OCI-M2 (cell line): Measurements from ENCODE around the gene CSF1R.
"Not testable (repeated sequence)": the region's sequence is repeated elsewhere in the genome, so short reads cannot be mapped to it uniquely, and the experiment has no call there.

Experiments
- DNase-seq: peaks from one replicate; lab custom pipeline; 2025; ENCODE audit not compliant: unreplicated experiment; lab: John Stamatoyannopoulos, UW

The CSF1R gene

DNA sequence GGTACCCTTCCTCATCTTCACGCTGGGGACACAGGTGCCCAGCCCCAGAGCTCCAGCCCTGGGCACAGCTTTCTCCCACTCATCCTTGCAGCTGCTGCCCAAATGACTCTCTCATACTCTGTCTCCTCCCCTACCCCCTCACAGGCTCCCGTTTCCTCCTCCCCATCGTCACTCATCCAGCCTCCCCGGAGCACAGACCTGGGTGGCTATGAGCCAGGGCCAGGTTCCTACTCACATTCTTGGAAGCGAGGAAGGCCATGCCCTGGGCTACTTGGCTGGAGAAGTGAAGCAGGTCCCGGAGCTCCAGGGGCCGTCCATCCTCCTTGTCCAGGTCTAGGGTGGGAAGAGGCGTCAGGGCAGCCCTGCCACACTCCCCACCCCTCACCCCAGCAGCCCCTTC, 29.3 kb downstream of the CSF1R start:
- no peak for DNase-seq

DNA sequence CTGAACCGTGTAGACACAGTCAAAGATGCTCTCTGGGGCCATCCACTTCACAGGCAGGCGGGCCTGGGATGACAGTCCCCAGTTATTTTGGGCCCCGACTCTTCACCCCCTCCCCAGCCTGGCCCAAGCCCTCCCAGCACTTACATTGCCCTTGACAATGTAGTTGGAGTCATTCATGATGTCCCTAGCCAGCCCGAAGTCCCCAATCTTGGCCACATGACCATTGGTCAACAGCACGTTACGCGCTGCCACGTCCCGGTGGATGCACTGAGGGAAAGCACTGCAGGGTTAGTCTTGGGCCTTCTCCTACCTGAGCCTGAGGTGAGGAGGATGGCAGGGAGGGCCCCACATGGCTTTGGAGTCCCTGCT, 30.3 kb downstream of the CSF1R start:
- DNase-seq, result no peak

DNA sequence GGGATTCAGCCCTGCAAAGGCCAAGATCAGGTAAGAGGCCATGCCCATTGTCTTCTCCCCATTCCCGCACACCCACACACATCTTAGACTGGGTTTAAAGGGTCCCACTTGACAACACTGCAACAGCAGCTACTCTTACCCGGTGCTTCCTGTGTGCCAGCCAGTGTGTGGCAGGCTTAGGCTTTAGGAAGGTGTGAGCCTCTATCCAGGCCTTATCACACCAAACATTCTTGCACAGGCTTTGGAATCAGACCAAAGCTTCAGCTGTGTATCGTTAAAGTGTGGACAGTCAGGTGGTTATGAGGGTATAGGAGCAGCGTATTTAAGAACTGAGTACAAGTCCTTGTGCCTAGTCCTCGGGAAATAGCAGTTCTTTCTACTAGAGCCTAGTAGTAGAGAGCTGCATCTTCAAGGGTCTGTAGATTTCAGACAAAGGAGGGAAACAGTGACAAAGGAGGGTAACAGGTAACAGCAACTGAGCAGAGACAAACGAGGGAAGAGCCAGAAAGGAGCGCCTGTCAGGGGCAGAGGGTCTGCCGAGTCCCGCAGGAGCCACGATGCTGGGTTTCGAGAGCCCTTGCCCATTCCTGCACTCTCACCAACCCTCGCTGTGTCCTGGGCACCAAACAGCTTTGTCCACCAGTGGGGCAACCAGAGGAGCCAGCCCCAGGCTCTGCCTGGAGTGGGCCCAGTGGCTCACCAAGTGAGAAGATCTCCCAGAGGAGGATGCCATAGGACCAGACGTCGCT, 30.9 kb downstream of the CSF1R start:
- no peak for DNase-seq

DNA sequence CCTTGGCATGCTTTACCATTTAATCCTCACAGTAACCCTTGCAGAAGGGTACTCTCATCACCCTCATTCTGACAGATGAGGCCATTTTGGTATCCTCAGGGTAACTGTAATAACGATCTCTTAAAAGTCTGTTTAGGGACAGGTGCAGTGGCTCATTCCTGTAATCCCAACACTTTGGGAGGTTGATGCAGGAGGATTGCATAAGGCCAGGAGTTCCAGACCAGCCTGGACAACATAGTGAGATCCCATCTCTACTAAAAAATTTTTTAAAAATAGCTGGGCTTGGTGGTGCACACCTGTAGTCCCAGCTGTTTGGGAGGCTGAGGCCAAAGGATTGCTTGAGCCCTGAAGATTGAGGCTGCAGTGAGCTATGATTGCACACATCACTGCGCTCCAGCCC, 31.8 kb downstream of the CSF1R start:
- no peak for DNase-seq

GRCh38 chr5:150053713-150054392, 32.5 kb downstream of the CSF1R start:
- no peak for DNase-seq

DNA sequence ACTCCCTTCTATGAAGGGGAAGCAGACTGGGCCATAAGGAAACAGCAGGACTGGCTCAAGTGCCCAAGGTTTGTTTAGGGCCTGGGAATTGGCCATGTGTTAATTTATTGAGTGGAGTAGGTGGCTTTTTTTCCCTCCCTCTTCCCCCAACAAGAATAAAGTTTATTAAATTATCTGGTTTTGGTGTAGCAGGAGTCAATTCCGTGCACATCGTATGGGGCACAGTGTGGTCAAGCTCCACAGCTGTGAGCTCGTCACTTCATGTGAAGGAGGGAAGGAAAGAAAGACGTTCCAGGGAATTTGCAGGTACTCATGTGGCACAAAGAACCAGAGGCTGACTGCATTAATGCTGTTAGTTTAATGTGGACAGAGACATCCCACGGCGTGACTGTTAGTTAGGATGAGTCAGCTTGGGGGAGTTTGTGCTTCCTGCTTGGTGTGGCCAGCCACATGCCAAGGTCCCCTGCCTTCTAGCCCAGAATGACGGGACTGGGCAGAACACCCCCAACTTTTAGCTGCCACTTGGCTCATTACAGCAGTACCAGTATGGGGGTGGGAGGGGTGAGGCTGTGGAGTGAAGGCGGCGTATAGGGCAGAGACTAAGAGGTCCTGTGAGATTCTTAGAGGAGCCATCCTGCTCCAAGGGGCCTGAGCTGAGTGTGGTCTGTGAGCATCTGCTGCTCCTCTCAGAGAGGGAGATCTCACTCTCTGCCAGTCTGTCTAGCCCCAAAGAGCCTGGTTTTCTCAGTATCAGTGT, 33.2 kb downstream of the CSF1R start:
- DNase-seq, result no peak

DNA sequence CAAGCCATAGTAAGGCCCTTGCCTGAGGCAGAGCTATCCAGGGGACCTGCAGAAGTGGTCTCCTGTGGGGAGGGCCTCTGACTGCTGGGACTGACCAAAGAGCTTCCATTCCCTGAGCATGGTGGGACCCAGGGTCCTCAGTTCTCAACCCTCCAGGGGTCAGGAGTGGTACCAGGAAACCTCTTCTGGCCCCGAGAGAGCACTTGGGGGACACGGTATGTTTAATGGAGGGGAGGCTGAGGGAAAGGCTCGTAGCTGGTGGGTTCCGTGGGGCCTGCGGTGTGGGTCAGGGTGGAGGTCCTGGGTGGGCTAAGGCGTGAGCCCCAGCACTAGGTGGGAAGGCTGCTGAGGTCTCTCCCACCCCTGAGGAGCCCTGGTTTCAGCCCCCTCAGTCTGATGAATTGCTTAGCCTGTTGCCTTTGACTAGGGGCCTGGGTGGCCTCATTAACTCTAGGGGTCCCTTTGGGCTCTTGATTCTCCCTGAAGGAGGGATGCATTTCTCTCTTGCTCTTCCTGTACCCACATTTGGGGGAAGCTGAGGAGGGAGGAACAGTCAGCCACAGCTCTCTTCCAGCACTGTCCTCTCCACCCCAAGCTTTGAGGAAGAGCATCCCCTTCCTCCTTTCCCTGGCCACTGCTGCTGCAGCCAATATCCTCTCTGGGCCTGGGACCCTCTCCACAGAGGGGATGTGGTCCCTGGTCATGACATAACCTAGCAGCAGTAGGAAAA, 34.0 kb downstream of the CSF1R start:
- DNase-seq, result no peak

GRCh38 chr5:150051657-150052195, 34.6 kb downstream of the CSF1R start:
- no peak for DNase-seq

- DNase-seq, result not testable (repeated sequence)
Observed at GRCh38 chr5:150050172-150050811, 36.1 kb downstream of the CSF1R start.

DNA sequence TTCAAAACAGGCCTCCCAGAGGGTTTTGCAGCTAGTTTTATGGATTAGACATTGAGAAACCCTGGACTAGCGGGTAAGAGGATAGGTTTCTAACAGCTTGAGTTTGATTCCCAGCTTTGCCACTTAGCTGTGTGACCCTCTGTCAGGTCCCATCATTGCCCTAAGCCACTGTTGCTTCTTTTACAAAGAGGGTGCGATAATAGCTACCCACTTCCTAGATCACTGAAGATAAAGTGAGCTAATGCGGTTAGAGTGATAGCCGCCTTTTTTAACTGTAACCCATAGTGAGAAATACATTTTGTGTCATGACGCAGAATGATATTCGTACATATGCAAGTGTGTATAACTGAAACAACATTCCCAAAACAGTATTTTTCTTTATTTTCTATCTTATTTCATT, 40.3 kb downstream of the CSF1R start:
- DNase-seq, result no peak

- DNase-seq, result no peak
Observed at GRCh38 chr5:150045549-150045948, 40.8 kb downstream of the CSF1R start.

DNA sequence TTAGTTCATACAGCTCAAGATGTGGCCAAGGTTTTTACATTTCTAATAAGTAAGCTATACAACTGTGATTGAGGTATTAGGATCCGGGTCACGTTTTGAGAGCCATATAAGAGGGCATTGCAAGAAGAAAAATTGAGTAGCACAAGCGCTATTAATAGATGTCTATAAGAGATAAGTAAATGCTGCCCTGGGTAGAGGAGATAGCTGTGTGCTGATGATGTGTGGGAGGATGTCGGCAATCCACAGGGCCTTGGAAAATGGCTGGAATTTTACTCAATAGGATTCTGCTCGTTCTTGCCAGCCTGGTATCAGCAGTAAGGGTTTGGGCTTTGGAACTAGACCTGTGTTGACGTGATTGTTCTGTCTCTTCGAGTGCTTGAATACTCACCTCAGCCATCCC, 41.6 kb downstream of the CSF1R start:
- DNase-seq, result no peak

- DNase-seq, result no peak
Observed at GRCh38 chr5:150044329-150044681, 42.0 kb downstream of the CSF1R start.

DNA sequence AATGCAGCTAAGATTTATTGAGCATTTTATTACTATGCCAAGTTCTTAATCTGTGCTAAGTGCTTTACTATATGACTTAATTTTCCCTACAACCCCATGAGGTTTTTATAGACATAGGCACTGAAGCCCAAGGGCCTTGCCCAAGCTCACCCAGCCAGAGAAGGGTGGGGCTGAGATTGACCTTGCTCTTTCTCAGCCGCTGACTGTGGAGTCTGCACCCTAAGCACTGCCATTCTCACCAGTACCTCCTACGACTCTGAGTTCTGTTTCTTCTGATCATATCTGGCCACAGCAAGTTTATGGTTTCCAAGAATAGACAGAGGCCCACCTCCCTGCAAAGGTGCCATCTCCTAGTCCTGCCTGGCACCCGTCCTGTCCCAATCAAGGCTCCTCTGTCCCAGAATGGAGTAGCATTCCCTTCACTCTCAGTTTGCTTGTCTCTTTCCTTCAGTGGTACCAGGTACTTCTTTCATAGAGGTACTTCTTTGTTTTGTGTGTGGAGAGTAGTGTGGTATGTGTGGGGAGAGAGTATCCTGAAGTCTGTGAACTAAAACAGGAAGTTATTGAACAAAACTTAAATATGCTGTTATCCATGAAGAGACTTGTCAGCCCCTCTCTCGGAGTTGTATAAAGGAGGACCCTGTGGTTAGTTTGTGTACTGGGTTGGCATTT, 42.6 kb downstream of the CSF1R start:
- no peak for DNase-seq

DNA sequence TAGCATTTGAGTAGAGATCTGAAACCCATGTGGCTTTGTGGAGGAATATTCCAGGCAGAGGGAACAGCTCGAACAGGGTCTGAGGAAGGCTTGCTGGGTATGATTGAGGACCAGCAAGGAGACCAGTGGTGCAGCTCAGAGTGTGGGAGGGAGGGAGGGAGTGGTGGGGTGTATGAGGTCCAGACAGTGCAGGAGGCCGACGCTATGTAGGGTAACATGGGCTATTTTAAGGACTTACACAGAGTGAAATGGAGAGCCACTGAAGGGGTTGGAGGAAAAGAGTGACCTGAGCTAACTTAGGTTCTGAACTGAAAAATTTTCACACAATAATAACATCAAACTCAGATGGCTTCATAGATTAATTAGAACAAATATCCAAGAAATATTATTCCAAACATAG, 43.9 kb downstream of the CSF1R start:
- DNase-seq, result no peak

DNA sequence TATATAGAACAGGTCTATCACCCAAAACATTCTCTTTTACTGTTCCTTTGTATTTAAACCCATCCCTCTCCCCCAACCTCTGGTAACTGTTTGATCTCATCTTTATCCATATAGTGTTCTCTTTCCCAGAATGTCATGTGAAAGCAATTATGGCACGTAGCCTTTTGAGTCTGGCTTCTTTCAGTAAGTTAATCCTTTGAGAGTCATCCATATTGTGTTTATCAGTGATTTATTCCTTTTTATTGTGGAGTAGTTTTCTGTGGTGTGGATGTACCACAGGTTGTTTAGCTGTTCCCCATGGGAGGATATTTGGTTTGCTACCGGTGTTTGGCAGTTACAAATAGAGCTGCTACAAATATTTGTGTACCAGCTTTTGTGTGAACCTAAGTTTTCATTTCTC, 47.8 kb downstream of the CSF1R start:
- no peak for DNase-seq

GRCh38 chr5:150036513-150036912, 49.8 kb downstream of the CSF1R start:
- DNase-seq, result no peak

- no peak for DNase-seq
Observed at GRCh38 chr5:150035139-150035895, 51.0 kb downstream of the CSF1R start.

GRCh38 chr5:150034662-150035061, 51.7 kb downstream of the CSF1R start:
- no peak for DNase-seq

DNA sequence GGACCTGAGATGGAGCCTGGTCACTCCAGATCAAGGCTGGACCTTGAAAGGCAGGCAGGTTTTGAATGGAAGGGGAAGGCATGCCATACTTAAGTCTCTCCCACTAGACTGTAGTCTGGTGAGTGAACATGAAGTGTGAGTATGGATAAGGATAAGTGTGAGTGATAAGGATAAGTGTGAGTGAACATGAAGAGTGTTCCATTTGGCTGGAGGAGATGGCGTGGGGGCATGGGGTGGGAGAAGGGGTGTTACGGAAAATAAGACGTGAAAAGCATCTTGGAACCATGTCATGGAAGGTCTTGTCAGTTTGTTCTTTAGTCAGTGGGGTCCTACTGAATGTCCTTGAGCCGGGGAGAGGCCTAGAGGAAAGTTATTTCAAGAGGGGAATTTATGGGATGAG, 53.0 kb downstream of the CSF1R start:
- DNase-seq, result no peak
